ENCODE measurements around the gene SMURF1.
"Not testable (repeated sequence)": the region's sequence is repeated elsewhere in the genome, so short reads cannot be mapped to it uniquely, and the experiment has no call there.

The SMURF1 gene

GRCh38 chr7:99073839-99074446 lies 70.0 kb downstream of the SMURF1 start:
- H3K27ac ChIP-seq, result no peak overlapping the region
- DNase-seq (ENCODE audit: low read depth, low spot score), result no peak

DNA sequence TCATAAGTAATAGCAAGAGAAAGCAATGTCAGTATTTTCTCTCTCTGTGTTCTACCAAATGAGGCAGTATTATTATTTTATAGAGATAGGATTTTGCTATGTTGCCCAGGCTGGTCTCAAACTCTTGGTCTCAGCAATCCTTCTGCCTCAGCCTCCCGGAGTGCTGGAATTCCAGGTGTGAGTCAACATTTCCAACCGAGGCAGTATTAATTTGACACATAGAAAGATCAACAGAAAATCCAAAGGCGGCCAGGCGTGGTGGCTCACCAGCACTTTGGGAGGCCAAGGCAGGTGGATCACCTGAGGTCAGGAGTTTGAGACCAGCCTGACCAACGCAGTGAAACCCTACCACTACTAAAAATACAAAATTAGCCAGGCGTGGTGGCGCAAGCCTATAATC lies 71.8 kb downstream of the SMURF1 start:
- DNase-seq (ENCODE audit: low read depth, low spot score), result no peak
- peak overlapping the region; percentile 6 for H3K27ac ChIP-seq

GRCh38 chr7:99070361-99070760 lies 73.5 kb downstream of the SMURF1 start:
- H3K27ac ChIP-seq, result no peak overlapping the region
- DNase-seq (ENCODE audit: low read depth, low spot score), result no peak

DNA sequence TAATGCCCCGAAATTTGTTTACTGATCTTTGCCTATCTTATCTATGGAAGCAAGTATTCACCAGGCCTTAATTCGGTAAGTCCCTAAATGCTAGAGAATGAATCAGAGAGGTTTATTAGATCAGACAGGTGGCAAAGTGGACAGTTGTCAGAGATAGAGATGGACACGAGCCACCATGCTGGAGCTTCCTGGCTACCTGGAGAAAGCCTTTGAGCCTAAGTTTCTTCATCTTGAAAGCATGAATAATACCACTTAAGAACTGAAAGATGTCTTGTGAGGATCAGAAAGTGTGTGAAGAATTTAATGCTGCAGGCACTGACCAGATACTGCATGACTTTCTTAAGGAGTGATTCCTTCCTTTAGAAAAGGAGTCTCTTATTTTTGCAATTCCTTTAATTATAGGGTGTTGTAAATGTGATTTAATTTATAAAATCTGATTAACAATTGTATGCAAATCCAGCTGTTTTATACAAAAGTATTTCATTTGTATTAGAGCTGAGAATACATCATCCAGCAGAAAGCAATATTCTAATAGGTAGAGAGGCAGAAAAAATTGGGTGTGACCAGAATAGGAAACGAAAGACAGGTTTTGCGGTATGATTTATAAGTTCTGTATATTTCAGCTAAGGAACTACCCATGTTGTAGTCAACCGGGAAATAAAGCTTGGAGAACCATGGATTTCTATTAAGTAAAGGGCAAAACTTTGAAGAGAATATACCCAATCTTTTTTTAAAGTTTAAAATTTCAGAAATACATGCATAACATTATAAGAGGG lies 82.7 kb downstream of the SMURF1 start:
- no peak for DNase-seq (ENCODE audit: low read depth, low spot score)
- no peak overlapping the region for H3K27ac ChIP-seq

DNA sequence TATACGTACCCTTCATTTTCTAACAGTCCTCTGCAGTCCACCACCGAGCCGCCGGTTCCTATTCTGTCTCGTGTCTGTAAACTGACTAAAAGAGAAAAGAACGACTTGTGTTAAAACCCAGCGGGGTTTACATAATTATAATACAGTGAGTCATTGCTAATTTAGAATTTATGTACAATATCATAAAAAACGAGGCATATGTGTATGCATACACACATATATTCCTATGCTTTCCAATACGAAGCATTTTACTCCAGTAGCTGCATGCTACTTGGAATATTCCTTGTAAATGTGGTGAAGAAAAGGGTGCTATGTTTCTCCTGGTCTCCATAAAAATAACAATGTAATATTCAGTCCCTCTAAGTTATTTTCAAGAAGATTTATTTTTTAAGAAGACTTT lies 89.1 kb downstream of the SMURF1 start:
- DNase-seq (ENCODE audit: low read depth, low spot score), result no peak
- H3K27ac ChIP-seq, result no peak overlapping the region

- DNase-seq (ENCODE audit: low read depth, low spot score), result no peak
- peak overlapping the region; percentile 37 for H3K27ac ChIP-seq
Observed at GRCh38 chr7:99050971-99051370, 92.9 kb downstream of the SMURF1 start.

DNA sequence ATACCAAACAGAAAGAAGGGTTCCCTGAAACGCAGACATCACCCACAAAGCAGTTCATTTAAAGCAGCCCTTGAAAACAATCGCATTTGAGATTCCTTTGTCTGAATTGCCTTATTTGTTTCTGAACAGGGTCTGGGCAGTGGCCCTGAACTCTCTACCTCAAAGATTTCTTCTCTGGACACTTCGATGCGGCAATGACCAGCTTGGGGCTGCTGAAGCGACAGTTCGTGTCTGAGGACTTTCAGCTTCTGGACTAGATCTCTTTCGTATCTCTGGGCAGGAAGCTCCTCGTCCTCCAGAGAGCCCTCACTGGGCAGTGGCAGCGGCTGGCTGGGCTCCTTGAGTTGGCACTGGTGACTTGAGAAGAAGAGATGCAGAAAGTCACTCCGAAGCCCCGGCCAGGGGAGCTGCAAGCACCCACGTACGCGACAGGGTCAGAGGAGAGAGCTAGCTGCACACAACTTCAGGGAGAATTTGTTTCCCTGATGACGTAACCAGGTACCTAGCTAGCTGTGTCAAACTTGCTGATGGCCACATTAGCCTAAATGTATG lies 96.3 kb downstream of the SMURF1 start:
- no peak overlapping the region for H3K27ac ChIP-seq
- DNase-seq (ENCODE audit: low read depth, low spot score), result no peak

DNA sequence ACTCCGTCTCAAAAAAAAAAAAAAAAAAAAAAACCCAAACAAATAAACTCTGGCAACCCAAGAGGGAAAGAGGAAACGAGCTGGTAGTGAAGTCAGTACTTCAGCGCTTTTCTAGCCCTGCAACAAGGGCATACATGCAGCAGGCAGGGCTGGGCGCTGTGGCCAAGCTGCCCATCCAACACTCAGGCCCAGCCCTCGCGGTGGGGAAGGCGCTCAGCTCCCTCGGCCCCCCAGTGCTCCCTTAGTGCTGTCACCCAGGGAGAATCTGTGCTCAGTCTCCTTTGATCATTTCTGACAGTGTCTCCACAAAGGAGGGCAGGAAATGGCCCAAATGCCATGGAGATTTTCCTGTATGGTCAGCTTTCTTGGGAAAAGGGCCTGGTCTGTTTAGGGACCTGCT lies 97.2 kb downstream of the SMURF1 start:
- DNase-seq (ENCODE audit: low read depth, low spot score), result no peak
- H3K27ac ChIP-seq, result no peak overlapping the region

GRCh38 chr7:99046262-99046661 lies 97.6 kb downstream of the SMURF1 start:
- not testable (repeated sequence) for H3K27ac ChIP-seq; DNase-seq (ENCODE audit: low read depth, low spot score)

- H3K27ac ChIP-seq; DNase-seq (ENCODE audit: low read depth, low spot score): not testable (repeated sequence)
Observed at GRCh38 chr7:99044858-99045257, 99.0 kb downstream of the SMURF1 start.

- peak overlapping the region; percentile 39 for H3K27ac ChIP-seq
- no peak for DNase-seq (ENCODE audit: low read depth, low spot score)
Observed at GRCh38 chr7:99042957-99043356, 101.0 kb downstream of the SMURF1 start.

DNA sequence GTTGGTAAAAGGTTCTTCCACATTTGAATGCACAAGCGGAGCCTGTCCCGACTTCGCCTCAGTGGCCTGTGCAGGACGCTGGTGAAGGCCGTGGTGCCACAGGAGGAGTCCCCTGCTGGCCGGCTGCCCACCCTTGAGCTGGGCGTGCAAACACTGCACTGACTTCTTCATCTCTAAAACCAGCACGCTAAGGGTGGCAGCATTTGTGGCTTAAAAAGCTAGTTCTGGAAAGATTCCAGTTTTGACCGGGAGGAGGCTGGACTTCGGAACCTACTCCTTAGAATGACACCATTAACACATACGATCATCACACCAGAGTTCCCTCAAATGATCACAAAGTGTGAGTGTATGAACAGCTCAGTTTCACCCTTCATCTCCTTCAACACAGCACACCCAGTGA lies 102.4 kb downstream of the SMURF1 start:
- peak overlapping the region; percentile 23 for H3K27ac ChIP-seq
- DNase-seq (ENCODE audit: low read depth, low spot score), result no peak

- peak overlapping the region; percentile 23 for H3K27ac ChIP-seq
- no peak for DNase-seq (ENCODE audit: low read depth, low spot score)
Observed at GRCh38 chr7:99040104-99040958, 103.6 kb downstream of the SMURF1 start.

GRCh38 chr7:99039384-99039891 lies 104.5 kb downstream of the SMURF1 start:
- no peak for DNase-seq (ENCODE audit: low read depth, low spot score)
- no peak overlapping the region for H3K27ac ChIP-seq

DNA sequence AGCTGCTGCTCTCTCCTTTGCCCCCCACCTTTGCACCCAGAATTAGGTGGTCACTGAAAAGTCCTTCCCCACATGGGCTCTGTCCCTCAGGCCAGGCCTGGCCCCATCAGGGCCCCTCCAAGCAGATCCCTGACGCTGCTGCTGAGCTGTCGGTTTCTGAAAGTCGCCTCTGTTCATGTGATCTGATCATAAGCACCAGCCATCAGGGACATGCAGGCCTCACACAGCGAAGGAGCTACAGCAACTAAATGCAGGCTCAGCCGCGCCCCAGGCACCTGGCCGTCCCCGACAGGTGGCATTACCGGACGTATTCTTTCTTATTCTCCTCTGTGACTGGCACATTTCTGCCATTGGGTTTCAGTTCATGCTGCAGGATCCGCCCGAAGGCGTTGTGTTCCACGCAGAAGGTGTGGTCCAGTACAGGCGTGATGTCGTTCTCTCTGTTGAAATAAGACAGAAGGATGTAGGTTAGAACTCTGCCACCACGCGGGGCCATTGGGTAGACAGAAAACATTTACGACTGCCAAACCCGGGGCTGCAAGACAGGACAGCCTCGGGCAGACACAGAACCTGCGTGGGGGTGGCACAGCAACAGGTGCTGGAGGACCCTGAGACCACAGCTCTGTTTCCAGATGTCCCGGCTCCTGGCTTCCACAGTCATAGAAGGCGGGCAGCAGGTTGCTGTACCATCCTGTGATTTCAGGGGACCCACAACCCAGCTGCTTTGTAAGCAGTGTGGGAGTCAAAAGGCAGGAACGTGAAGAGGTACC lies 105.6 kb downstream of the SMURF1 start:
- DNase-seq (ENCODE audit: low read depth, low spot score), result no peak
- no peak overlapping the region for H3K27ac ChIP-seq

- no peak overlapping the region for H3K27ac ChIP-seq
- no peak for DNase-seq (ENCODE audit: low read depth, low spot score)
Observed at GRCh38 chr7:99037327-99037940, 106.5 kb downstream of the SMURF1 start.

GRCh38 chr7:99036546-99037111 lies 107.3 kb downstream of the SMURF1 start:
- no peak overlapping the region for H3K27ac ChIP-seq
- no peak for DNase-seq (ENCODE audit: low read depth, low spot score)

DNA sequence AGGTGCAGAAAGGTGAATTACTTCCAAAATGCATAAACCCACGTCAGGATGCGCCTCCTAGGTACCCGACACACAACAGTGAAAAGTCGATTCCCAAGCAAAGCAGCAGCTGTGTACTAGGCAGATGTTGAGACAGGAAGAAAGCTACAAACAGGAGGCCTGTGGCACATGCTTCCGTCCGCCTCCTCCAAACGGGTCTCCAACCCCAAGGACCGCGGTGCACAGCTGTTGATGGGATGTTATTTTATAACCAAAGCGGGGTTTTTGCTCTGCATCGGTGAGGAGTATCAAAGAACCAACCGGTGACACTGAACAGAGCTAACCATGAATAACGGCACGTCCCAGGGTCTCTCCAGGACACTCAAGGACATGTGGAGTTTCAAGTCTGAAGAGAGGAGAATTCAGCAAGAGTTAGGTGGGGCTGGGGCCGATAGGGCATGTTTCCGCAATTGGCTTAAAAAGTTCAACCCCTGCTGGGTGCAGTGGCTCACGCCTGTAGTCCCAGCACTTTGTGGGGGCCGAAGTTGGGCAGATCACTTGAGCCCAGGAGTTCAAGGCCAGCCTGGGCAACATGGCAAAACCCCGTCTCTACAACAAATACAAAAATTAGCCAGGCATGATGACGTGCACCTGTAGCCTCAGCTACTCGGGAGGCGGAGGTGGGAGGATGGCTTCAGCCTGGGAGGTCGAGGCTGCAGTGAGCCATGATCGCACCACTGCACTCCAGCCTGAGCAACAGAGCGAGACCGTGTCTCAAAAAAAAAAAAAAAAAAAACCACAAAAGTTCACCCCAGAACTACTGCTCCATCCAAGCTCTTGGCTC lies 108.0 kb downstream of the SMURF1 start:
- no peak overlapping the region for H3K27ac ChIP-seq
- DNase-seq (ENCODE audit: low read depth, low spot score), result no peak

Measured in epithelial cell of prostate (primary cell).